ENCODE data around the gene DYNLT2.
"Not testable (repeated sequence)": the region's sequence is repeated elsewhere in the genome, so short reads cannot be mapped to it uniquely, and the experiment has no call there.

Gene DYNLT2

GRCh38 chr6:169776379-169776778, 25.0 kb upstream of the DYNLT2 start:
- Mint-ChIP-seq H3K27ac (no peak overlapping the region), H3K4me1 (ENCODE audit: low read depth) (no peaks in the 10 kb centered on the region), H3K27me3 (ENCODE audit: low read depth) (no peaks in the 10 kb centered on the region), H3K9me3 (no peaks in the 10 kb centered on the region), H3K4me3 (no peak overlapping the region), H3K36me3 (ENCODE audit: low read depth) (peaks cover 20% of the 10 kb centered on the region)
- DNase-seq (ENCODE audit: low spot score): no peak

DNA sequence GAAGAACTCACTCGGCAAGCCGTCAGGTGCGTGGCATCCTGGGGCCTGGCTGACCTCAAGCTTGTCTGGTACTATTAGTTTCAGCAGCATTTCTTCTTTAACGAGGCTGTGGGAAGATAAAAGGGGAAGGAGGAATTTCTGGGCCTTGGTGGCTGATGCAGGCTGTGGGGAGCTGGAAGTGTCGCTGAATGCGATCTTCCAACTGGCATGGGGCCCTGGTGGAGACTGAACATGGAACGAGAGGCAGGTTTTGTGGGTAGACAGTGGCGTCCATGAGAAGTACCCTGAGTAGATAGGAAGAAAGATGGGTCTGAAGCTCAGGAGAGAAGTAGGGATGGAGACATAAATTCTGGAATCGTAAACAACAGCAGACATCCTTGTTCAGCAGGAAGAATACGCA, 23.9 kb upstream of the DYNLT2 start:
- H3K27me3 Mint-ChIP-seq (ENCODE audit: low read depth): no peaks in the 10 kb centered on the region
- no peak overlapping the region for H3K4me3 Mint-ChIP-seq
- no peak overlapping the region for H3K27ac Mint-ChIP-seq
- no peaks in the 10 kb centered on the region for H3K9me3 Mint-ChIP-seq
- no peaks in the 10 kb centered on the region for H3K4me1 Mint-ChIP-seq (ENCODE audit: low read depth)
- no peak for DNase-seq (ENCODE audit: low spot score)
- peaks cover 14% of the 10 kb centered on the region for H3K36me3 Mint-ChIP-seq (ENCODE audit: low read depth)

GRCh38 chr6:169774347-169774746, 23.0 kb upstream of the DYNLT2 start:
- H3K36me3 Mint-ChIP-seq (ENCODE audit: low read depth): peaks cover 12% of the 10 kb centered on the region

GRCh38 chr6:169766921-169767736, 15.8 kb upstream of the DYNLT2 start:
- H3K27me3 Mint-ChIP-seq (ENCODE audit: low read depth): no peaks in the 10 kb centered on the region
- DNase-seq (ENCODE audit: low spot score): no peak
- H3K27ac Mint-ChIP-seq: no peak overlapping the region
- H3K4me3 Mint-ChIP-seq: no peak overlapping the region
- peaks cover 37% of the 10 kb centered on the region for H3K36me3 Mint-ChIP-seq (ENCODE audit: low read depth)
- H3K4me1 Mint-ChIP-seq (ENCODE audit: low read depth): no peaks in the 10 kb centered on the region
- no peaks in the 10 kb centered on the region for H3K9me3 Mint-ChIP-seq

More at GRCh38 chr6:169774347-169774746, 23.0 kb upstream of the DYNLT2 start:
- Mint-ChIP-seq H3K4me1 (ENCODE audit: low read depth) (no peaks in the 10 kb centered on the region), H3K9me3 (no peaks in the 10 kb centered on the region), H3K27me3 (ENCODE audit: low read depth) (no peaks in the 10 kb centered on the region), H3K4me3 (no peak overlapping the region), H3K27ac (no peak overlapping the region)
- DNase-seq (ENCODE audit: low spot score): no peak

DNA sequence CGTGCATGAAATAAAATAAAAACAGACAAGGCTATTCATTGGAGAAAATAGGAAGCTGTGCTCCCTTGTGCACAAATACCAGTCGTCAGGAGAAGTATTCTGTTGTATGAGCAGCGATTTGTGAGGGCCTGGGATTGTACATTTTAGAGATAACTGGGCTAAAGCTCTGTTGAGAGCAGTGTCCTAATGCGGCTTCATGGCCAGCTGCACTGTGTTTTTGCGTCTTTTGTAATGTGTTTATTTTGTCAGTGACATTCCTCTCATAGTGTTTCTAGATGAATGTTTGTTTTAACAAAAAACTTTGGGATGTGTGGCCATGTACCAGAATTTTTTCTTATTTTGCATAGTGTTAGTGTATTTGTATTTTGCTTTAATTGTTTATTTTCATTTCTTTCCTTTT, 14.9 kb upstream of the DYNLT2 start:
- Mint-ChIP-seq H3K4me3 (no peak overlapping the region), H3K27ac (no peak overlapping the region), H3K4me1 (ENCODE audit: low read depth) (no peaks in the 10 kb centered on the region), H3K9me3 (no peaks in the 10 kb centered on the region), H3K36me3 (ENCODE audit: low read depth) (peaks cover 32% of the 10 kb centered on the region), H3K27me3 (ENCODE audit: low read depth) (no peaks in the 10 kb centered on the region)
- no peak for DNase-seq (ENCODE audit: low spot score)

- peaks cover 33% of the 10 kb centered on the region for H3K36me3 Mint-ChIP-seq (ENCODE audit: low read depth)
- H3K27ac Mint-ChIP-seq; H3K4me3 Mint-ChIP-seq; H3K4me1 Mint-ChIP-seq (ENCODE audit: low read depth); DNase-seq (ENCODE audit: low spot score); H3K9me3 Mint-ChIP-seq; H3K27me3 Mint-ChIP-seq (ENCODE audit: low read depth): not testable (repeated sequence)
Observed at GRCh38 chr6:169765789-169766188, 14.4 kb upstream of the DYNLT2 start.

- Mint-ChIP-seq H3K36me3 (ENCODE audit: low read depth) (peaks cover 46% of the 10 kb centered on the region), H3K27ac (peak overlapping the region; percentile 15), H3K9me3 (no peaks in the 10 kb centered on the region)
Observed at GRCh38 chr6:169763881-169764280, 12.5 kb upstream of the DYNLT2 start.

DNA sequence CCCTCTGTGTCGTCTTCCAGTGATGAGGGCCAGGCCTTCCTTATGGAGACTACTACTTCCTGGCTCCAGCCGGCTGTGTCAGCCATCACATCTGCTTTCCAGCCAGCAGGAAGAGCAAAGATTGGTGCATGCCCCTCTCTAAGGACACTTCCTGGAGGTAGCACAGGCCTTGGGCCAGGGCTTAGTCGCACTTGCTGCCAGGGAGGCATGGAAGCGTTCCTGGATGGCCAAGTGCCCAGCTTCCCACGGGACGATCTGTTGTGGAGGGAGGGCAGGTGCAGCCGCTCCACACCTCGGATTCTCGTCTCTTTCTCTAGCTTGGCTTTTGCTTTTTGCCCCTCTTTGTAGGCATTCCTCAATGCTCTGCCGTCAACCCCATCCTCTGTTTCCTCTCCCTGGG, 11.9 kb upstream of the DYNLT2 start:
- no peak overlapping the region for H3K27ac Mint-ChIP-seq
- peaks cover 47% of the 10 kb centered on the region for H3K36me3 Mint-ChIP-seq (ENCODE audit: low read depth)
- no peaks in the 10 kb centered on the region for H3K27me3 Mint-ChIP-seq (ENCODE audit: low read depth)
- DNase-seq (ENCODE audit: low spot score): no peak
- H3K9me3 Mint-ChIP-seq: no peaks in the 10 kb centered on the region
- no peaks in the 10 kb centered on the region for H3K4me1 Mint-ChIP-seq (ENCODE audit: low read depth)
- H3K4me3 Mint-ChIP-seq: no peak overlapping the region

More at GRCh38 chr6:169763881-169764280, 12.5 kb upstream of the DYNLT2 start:
- Mint-ChIP-seq H3K4me3 (no peak overlapping the region), H3K4me1 (ENCODE audit: low read depth) (no peaks in the 10 kb centered on the region), H3K27me3 (ENCODE audit: low read depth) (no peaks in the 10 kb centered on the region)
- DNase-seq (ENCODE audit: low spot score): no peak

GRCh38 chr6:169755162-169755561, 3.8 kb upstream of the DYNLT2 start:
- DNase-seq (ENCODE audit: low spot score): no peak
- H3K27me3 Mint-ChIP-seq (ENCODE audit: low read depth): no peaks in the 10 kb centered on the region
- H3K9me3 Mint-ChIP-seq: no peaks in the 10 kb centered on the region
- peaks cover 19% of the 10 kb centered on the region for H3K4me1 Mint-ChIP-seq (ENCODE audit: low read depth)
- no peak overlapping the region for H3K4me3 Mint-ChIP-seq
- H3K27ac Mint-ChIP-seq: no peak overlapping the region
- peaks cover 31% of the 10 kb centered on the region for H3K36me3 Mint-ChIP-seq (ENCODE audit: low read depth)

DNA sequence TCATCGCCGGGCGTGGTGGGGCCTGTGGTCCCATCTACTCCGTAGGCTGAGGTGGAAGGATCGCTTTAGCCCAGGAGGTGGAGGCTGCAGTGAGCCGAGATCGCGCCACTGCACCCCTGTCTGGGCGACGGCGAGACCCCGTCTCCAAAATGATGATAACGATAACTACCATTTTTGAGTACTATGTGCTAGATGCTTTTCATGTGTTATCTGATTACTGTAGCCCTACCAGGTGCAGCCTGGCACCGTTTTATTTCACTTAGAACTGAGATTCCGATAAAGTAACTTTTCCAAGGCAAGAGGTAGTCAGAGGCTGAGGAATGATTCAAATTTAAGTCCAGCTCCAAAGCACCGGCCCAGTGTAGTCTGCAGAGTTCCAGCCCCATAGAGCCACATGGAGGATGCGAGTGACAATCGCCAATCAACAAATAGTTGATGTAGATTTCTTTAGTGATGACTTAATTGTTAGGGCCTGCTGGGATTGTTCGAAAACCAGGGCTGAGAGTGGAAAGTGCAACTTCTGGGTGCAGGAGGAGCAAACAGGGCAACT, 777 bp upstream of the DYNLT2 start:
- Mint-ChIP-seq H3K9me3 (no peaks in the 10 kb centered on the region), H3K4me3 (peak overlapping the region; percentile 93), H3K27ac (peak overlapping the region; percentile 91), H3K36me3 (ENCODE audit: low read depth) (peaks cover 20% of the 10 kb centered on the region), H3K4me1 (ENCODE audit: low read depth) (peaks cover 27% of the 10 kb centered on the region), H3K27me3 (ENCODE audit: low read depth) (peaks cover 2% of the 10 kb centered on the region)
- DNase-seq (ENCODE audit: low spot score): no peak

DNA sequence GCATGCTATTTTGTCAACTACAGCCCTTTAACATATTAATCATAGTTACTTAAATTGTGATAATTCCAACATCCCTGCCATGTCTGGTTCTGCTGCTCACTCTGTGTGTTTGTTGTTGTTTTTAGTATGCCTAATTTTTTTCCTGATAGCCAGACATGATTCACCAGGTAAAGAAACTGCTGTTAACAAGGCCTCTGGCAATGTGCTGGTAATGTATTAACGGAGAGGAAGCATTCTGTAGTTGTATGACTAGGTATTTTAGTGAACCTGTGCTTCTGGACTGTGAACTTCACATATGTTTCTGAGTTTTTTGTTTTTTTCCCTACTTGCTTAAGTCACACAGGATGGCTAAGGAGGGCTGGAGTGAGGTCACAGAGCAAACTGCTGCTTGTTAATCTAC, 4.8 kb downstream of the DYNLT2 start:
- DNase-seq (ENCODE audit: low spot score): no peak

GRCh38 chr6:169745405-169745804, 6.0 kb downstream of the DYNLT2 start:
- Mint-ChIP-seq H3K36me3 (ENCODE audit: low read depth) (peaks cover 6% of the 10 kb centered on the region), H3K27ac (no peak overlapping the region), H3K4me3 (no peak overlapping the region)

More for the DNA sequence above, 4.8 kb downstream of the DYNLT2 start:
- Mint-ChIP-seq H3K27me3 (ENCODE audit: low read depth) (peaks cover 18% of the 10 kb centered on the region), H3K9me3 (peaks cover 5% of the 10 kb centered on the region), H3K4me3 (no peak overlapping the region), H3K4me1 (ENCODE audit: low read depth) (peaks cover 13% of the 10 kb centered on the region), H3K36me3 (ENCODE audit: low read depth) (peaks cover 11% of the 10 kb centered on the region), H3K27ac (no peak overlapping the region)

GRCh38 chr6:169741344-169741743, 10.0 kb downstream of the DYNLT2 start:
- Mint-ChIP-seq H3K4me3 (no peak overlapping the region), H3K9me3 (peaks cover 5% of the 10 kb centered on the region), H3K4me1 (ENCODE audit: low read depth) (no peaks in the 10 kb centered on the region), H3K36me3 (ENCODE audit: low read depth) (no peaks in the 10 kb centered on the region), H3K27me3 (ENCODE audit: low read depth) (peaks cover 23% of the 10 kb centered on the region), H3K27ac (no peak overlapping the region)
- DNase-seq (ENCODE audit: low spot score): no peak

More at GRCh38 chr6:169745405-169745804, 6.0 kb downstream of the DYNLT2 start:
- H3K27me3 Mint-ChIP-seq (ENCODE audit: low read depth): peaks cover 18% of the 10 kb centered on the region
- peaks cover 5% of the 10 kb centered on the region for H3K9me3 Mint-ChIP-seq
- peaks cover 10% of the 10 kb centered on the region for H3K4me1 Mint-ChIP-seq (ENCODE audit: low read depth)
- DNase-seq (ENCODE audit: low spot score): no peak

GRCh38 chr6:169738976-169739529, 12.3 kb downstream of the DYNLT2 start:
- Mint-ChIP-seq H3K27me3 (ENCODE audit: low read depth) (peaks cover 36% of the 10 kb centered on the region), H3K4me3 (no peak overlapping the region), H3K36me3 (ENCODE audit: low read depth) (no peaks in the 10 kb centered on the region), H3K9me3 (no peaks in the 10 kb centered on the region), H3K27ac (no peak overlapping the region), H3K4me1 (ENCODE audit: low read depth) (no peaks in the 10 kb centered on the region)
- no peak for DNase-seq (ENCODE audit: low spot score)
